Progenitor cell of endocrine pancreas (in vitro differentiated cells): ENCODE measurements around the gene ITFG2. TPM values are rescaled to one million over a fixed set of nuclear protein-coding genes. Genes with fewer than 3 reads are reported as not detected.

Source experiments
- DNase-seq: peaks from one replicate; pipeline ENCODE4 v3.0.0; 2021; ENCODE audit warnings: low spot score; ENCODE audit not compliant: unreplicated experiment
- H3K27ac Mint-ChIP-seq: 2 replicates; pipeline ENCODE4 v1.8.0; 2021; ENCODE audit warnings: mild to moderate bottlenecking, moderate library complexity, mixed read lengths
- H3K27me3 Mint-ChIP-seq: 2 replicates; pipeline ENCODE4 v1.8.0; 2021; ENCODE audit warnings: mixed read lengths
- H3K36me3 Mint-ChIP-seq: 2 replicates; pipeline ENCODE4 v1.8.0; 2022; ENCODE audit warnings: mixed read lengths; ENCODE audit not compliant: insufficient read depth
- H3K4me1 Mint-ChIP-seq: 2 replicates; pipeline ENCODE4 v1.8.0; 2021; ENCODE audit warnings: low read depth, mixed read lengths
- H3K4me3 Mint-ChIP-seq: 2 replicates; pipeline ENCODE4 v1.8.0; 2021; ENCODE audit warnings: low read depth, mild to moderate bottlenecking, moderate library complexity, mixed read lengths
- H3K9me3 Mint-ChIP-seq: 2 replicates; pipeline ENCODE4 v1.8.0; 2021; ENCODE audit warnings: low read depth, mixed read lengths
- CTCF ChIP-seq: fragments of 200-600 bp; sonication (generic); IDR thresholded peaks from one replicate; pipeline ENCODE4 v1.5.0; 2021; ENCODE audit warnings: antibody characterized with exemption, mild to moderate bottlenecking; ENCODE audit not compliant: unreplicated experiment
- total RNA-seq: library from RNA; stranded (reverse); gene quantifications from 2 replicates; pipeline ENCODE4 v1.2.1, GENCODE V29; 2021

The ITFG2 gene
- total RNA-seq, 1 donor from 2014 or later, result 85.3 TPM

GRCh38 chr12:2813214-2814185, 1.0 kb downstream of the ITFG2 start:
- TF ChIP-seq CTCF, result peak; percentile 76
- Mint-ChIP-seq H3K4me1 (peaks cover 14% of the 10 kb centered on the region), H3K4me3 (peak overlapping the region; percentile 100), H3K27me3 (no peaks in the 10 kb centered on the region), H3K9me3 (no peaks in the 10 kb centered on the region), H3K36me3 (peaks cover 13% of the 10 kb centered on the region), H3K27ac (peak overlapping the region; percentile 100)
- no peak for DNase-seq

- Mint-ChIP-seq H3K27ac (no peak overlapping the region), H3K27me3 (no peaks in the 10 kb centered on the region), H3K4me3 (no peak overlapping the region), H3K4me1 (no peaks in the 10 kb centered on the region), H3K36me3 (peaks cover 35% of the 10 kb centered on the region), H3K9me3 (no peaks in the 10 kb centered on the region)
- TF ChIP-seq CTCF, result no peak
- DNase-seq, result no peak
Observed at GRCh38 chr12:2819810-2820209, 7.3 kb downstream of the ITFG2 start.

- no peaks in the 10 kb centered on the region for H3K27me3 Mint-ChIP-seq
- H3K9me3 Mint-ChIP-seq, result no peaks in the 10 kb centered on the region
- no peak overlapping the region for H3K4me3 Mint-ChIP-seq
- no peaks in the 10 kb centered on the region for H3K4me1 Mint-ChIP-seq
- no peak for DNase-seq
- H3K27ac Mint-ChIP-seq, result no peak overlapping the region
- no peak for TF ChIP-seq CTCF
- H3K36me3 Mint-ChIP-seq, result peaks cover 33% of the 10 kb centered on the region
Observed at GRCh38 chr12:2820432-2820831, 8.0 kb downstream of the ITFG2 start.

- no peaks in the 10 kb centered on the region for H3K9me3 Mint-ChIP-seq
- no peak overlapping the region for H3K27ac Mint-ChIP-seq
- no peak overlapping the region for H3K4me3 Mint-ChIP-seq
- no peak for TF ChIP-seq CTCF
- no peaks in the 10 kb centered on the region for H3K27me3 Mint-ChIP-seq
- peaks cover 33% of the 10 kb centered on the region for H3K36me3 Mint-ChIP-seq
- no peaks in the 10 kb centered on the region for H3K4me1 Mint-ChIP-seq
- no peak for DNase-seq
Observed at GRCh38 chr12:2823483-2823882, 11.0 kb downstream of the ITFG2 start.

- H3K4me1 Mint-ChIP-seq, result no peaks in the 10 kb centered on the region
Observed at GRCh38 chr12:2824541-2824940, 12.1 kb downstream of the ITFG2 start.

More at GRCh38 chr12:2824541-2824940, 12.1 kb downstream of the ITFG2 start:
- Mint-ChIP-seq H3K27me3 (no peaks in the 10 kb centered on the region), H3K4me3 (no peak overlapping the region), H3K27ac (no peak overlapping the region), H3K36me3 (peaks cover 34% of the 10 kb centered on the region), H3K9me3 (no peaks in the 10 kb centered on the region)
- TF ChIP-seq CTCF, result no peak
- DNase-seq, result no peak
